Upper lobe of left lung (tissue), 6 donors: ENCODE results near the gene LAMC2. TPM values are rescaled to one million over a fixed set of nuclear protein-coding genes. Genes with fewer than 3 reads are reported as not detected.

Experiments used
- ATAC-seq, 2 donors: fragments of 200-7000 bp; cut with Tn5 transposase; one replicate each; pipeline ENCODE4 v1.9.1; 2022; ENCODE audit warnings: mild to moderate bottlenecking in 2 of 2, moderate library complexity in 2 of 2; ENCODE audit not compliant: low FRiP score in 2 of 2
- DNase-seq, 2 donors: peaks; one replicate each; pipeline ENCODE4 v3.0.0-alpha.2; 2019 to 2020
- H3K27ac ChIP-seq, 4 donors: fragments of 200-600 bp; sonication (generic); one replicate each; pipeline ENCODE4 v1.5.1; 2016 to 2019
- H3K27me3 ChIP-seq, 4 donors: fragments of 200-600 bp; sonication (generic); one replicate each; pipeline ENCODE4 v1.5.1; 2017 to 2019
- H3K36me3 ChIP-seq, 4 donors: fragments of 200-600 bp; sonication (generic); one replicate each; pipeline ENCODE4 v1.5.1; 2016 to 2019
- H3K4me1 ChIP-seq, 4 donors: fragments of 200-600 bp; sonication (generic); one replicate each; pipeline ENCODE4 v1.5.1; 2018 to 2019
- H3K4me3 ChIP-seq, 4 donors: fragments of 200-600 bp; sonication (generic); one replicate each; pipeline ENCODE4 v1.5.1; 2017 to 2019; ENCODE audit warnings: mild to moderate bottlenecking in 2 of 4, moderate library complexity in 1 of 4
- H3K9me3 ChIP-seq, 4 donors: fragments of 200-600 bp; sonication (generic); one replicate each; pipeline ENCODE4 v1.5.1; 2018 to 2019
- CTCF ChIP-seq, 6 experiments: fragments of 450-650 bp in 4 of 6; fragments of 200-600 bp in 2 of 6; sonication (generic) in 2 of 6; IDR thresholded peaks; one replicate each; pipeline ENCODE4 v1.5.1; 2016 to 2019; ENCODE audit warnings: antibody characterized with exemption in 6 of 6
- EP300 ChIP-seq, 4 donors: sonication (generic); formaldehyde crosslinking; IDR thresholded peaks; one replicate each; pipeline ENCODE4 v1.5.1; 2017; ENCODE audit warnings: antibody characterized with exemption in 4 of 4, control low read depth in 2 of 4
- POLR2A ChIP-seq, 4 donors: fragments of 450-650 bp; IDR thresholded peaks; one replicate each; pipeline ENCODE4 v1.5.1; 2016 to 2017; ENCODE audit warnings: antibody characterized with exemption in 4 of 4, mild to moderate bottlenecking in 2 of 4
- POLR2AphosphoS5 ChIP-seq, 2 donors: sonication (generic); formaldehyde crosslinking; IDR thresholded peaks; one replicate each; pipeline ENCODE4 v1.5.1; 2017; ENCODE audit warnings: antibody characterized with exemption in 2 of 2
- WGBS, 2 donors: methylation state at CpG; one replicate each; pipeline ENCODE4 v1.1.5; 2017 to 2018; 5-methylcytosine and 5-hydroxymethylcytosine counted together
- total RNA-seq, 6 donors: library from RNA; depleted of rRNA in 4 of 6; stranded (reverse); fragments of >200 nt in 4 of 6; gene quantifications; one replicate each; pipeline versions ENCODE4 v1.1.0 to v1.2.1, GENCODE V29; 2016 to 2021
- donor health status: DM: no; HTN: no; CAD: no; lungs with moderate emphysema.
- donor health status: DM: no; HTN: yes; CAD: no; lungs with severe emphysema.

The LAMC2 gene
- total RNA-seq, 6 donors from 2014 or later: 10.5 to 74.6 (median 46.1) TPM

- Histone ChIP-seq H3K27ac (peak overlapping the region; percentile 29 to 87 (median 70)), H3K36me3 (no peaks in the 10 kb centered on the region), H3K9me3 (no peaks in the 10 kb centered on the region), H3K4me3 (no peak overlapping the region), H3K4me1 (peaks cover 18 to 31% (median 24%) of the 10 kb centered on the region in 4 donors), H3K27me3 (no peaks in the 10 kb centered on the region)
- DNase-seq: no peak
- WGBS, 2 donors: 74 to 88% methylated on average over 6 to 9 of the region's 9 CpGs
- TF ChIP-seq CTCF (IDR thresholded peaks at IDR 0.05) (peak in 1 of 6 experiments; percentile 19), POLR2A (IDR thresholded peaks at IDR 0.05) (no peak)
- peak in 1 of 2 donors; percentile 1 for ATAC-seq
Observed at GRCh38 chr1:183282101-183282855, 96.2 kb downstream of the LAMC2 start.

GRCh38 chr1:183283286-183283685, 97.2 kb downstream of the LAMC2 start:
- WGBS, 2 donors: 70 to 75% methylated on average over 5 of the region's 5 CpGs
- no peak overlapping the region for H3K27ac ChIP-seq
- H3K9me3 ChIP-seq: no peaks in the 10 kb centered on the region
- ATAC-seq (no peak), DNase-seq (no peak)
- peaks cover 15 to 32% (median 26%) of the 10 kb centered on the region in 4 donors for H3K4me1 ChIP-seq
- H3K27me3 ChIP-seq: no peaks in the 10 kb centered on the region
- no peak overlapping the region for H3K4me3 ChIP-seq
- TF ChIP-seq CTCF (IDR thresholded peaks at IDR 0.05) (no peak), POLR2AphosphoS5 (IDR thresholded peaks at IDR 0.05) (no peak)
- no peaks in the 10 kb centered on the region for H3K36me3 ChIP-seq

- Histone ChIP-seq H3K27ac (no peak overlapping the region), H3K9me3 (no peaks in the 10 kb centered on the region), H3K4me1 (peaks cover 8 to 30% (median 19%) of the 10 kb centered on the region in 4 donors), H3K36me3 (no peaks in the 10 kb centered on the region), H3K4me3 (no peak overlapping the region), H3K27me3 (no peaks in the 10 kb centered on the region)
- DNase-seq (no peak), ATAC-seq (no peak)
- 90 to 94% methylated on average over 4 to 5 of the region's 5 CpGs for WGBS, 2 donors
- no peak for TF ChIP-seq CTCF (IDR thresholded peaks at IDR 0.05)
- no peak for TF ChIP-seq POLR2AphosphoS5 (IDR thresholded peaks at IDR 0.05)
- no peak for TF ChIP-seq POLR2A (IDR thresholded peaks at IDR 0.05)
- TF ChIP-seq EP300 (IDR thresholded peaks at IDR 0.05): no peak
Observed at GRCh38 chr1:183284086-183284485, 98.0 kb downstream of the LAMC2 start.

- Histone ChIP-seq H3K36me3 (no peaks in the 10 kb centered on the region), H3K9me3 (no peaks in the 10 kb centered on the region), H3K27me3 (no peaks in the 10 kb centered on the region), H3K4me3 (no peak overlapping the region), H3K4me1 (peaks cover 4 to 18% (median 12%) of the 10 kb centered on the region in 4 donors), H3K27ac (no peak overlapping the region)
- TF ChIP-seq POLR2A (IDR thresholded peaks at IDR 0.05): no peak
- no peak for TF ChIP-seq EP300 (IDR thresholded peaks at IDR 0.05)
- TF ChIP-seq CTCF (IDR thresholded peaks at IDR 0.05): no peak
- TF ChIP-seq POLR2AphosphoS5 (IDR thresholded peaks at IDR 0.05): no peak
- 94 to 100% methylated on average over 1 of the region's 1 CpG for WGBS, 2 donors
- ATAC-seq (no peak), DNase-seq (no peak)
Observed at GRCh38 chr1:183285256-183285655, 99.2 kb downstream of the LAMC2 start.

GRCh38 chr1:183285746-183286145, 99.7 kb downstream of the LAMC2 start:
- Histone ChIP-seq H3K27me3 (no peaks in the 10 kb centered on the region), H3K4me1 (peaks cover 4 to 16% (median 11%) of the 10 kb centered on the region in 4 donors), H3K36me3 (no peaks in the 10 kb centered on the region), H3K4me3 (no peak overlapping the region), H3K9me3 (no peaks in the 10 kb centered on the region), H3K27ac (no peak overlapping the region)
- ATAC-seq (no peak), DNase-seq (no peak)
- 73 to 93% methylated on average over 4 of the region's 4 CpGs for WGBS, 2 donors
- TF ChIP-seq EP300 (IDR thresholded peaks at IDR 0.05) (no peak), POLR2A (IDR thresholded peaks at IDR 0.05) (no peak), POLR2AphosphoS5 (IDR thresholded peaks at IDR 0.05) (no peak), CTCF (IDR thresholded peaks at IDR 0.05) (no peak)
